Measurements from ENCODE around the gene GOSR2. TPM values are rescaled to one million over a fixed set of nuclear protein-coding genes. Genes with fewer than 3 reads are reported as not detected.
A peak's percentile ranks its signal among the peaks of the same experiment; 100 is the strongest.
"Not testable (repeated sequence)": the region's sequence is repeated elsewhere in the genome, so short reads cannot be mapped to it uniquely, and the experiment has no call there.

The GOSR2 gene
- polyA plus RNA-seq, 6 donors from 2014 or later, result 47.7 to 82.4 (median 58.1) TPM

DNA sequence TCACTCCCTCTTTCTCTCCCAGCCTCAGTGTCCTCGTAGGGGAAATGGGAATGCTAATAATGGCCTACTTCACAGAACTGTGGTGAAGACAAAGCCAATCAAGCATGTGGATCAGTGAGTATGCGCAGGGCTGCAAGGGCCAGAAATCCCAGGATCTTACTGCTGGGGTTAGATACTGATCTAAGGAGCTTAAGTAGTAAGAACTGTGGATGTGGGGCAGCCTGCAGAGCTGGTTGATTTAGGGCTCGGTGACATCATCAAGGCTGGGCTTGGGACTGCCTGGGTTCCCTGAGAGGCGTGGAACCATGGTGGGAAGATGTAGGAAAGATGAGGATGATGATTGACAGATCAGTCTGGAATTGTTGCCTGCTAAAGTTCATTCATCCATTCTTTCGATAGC is 25.6 kb downstream of the GOSR2 start:
- Mint-ChIP-seq H3K4me3 (no peak overlapping the region), H3K27ac (no peak overlapping the region), H3K9me3 (peaks cover 0 to 2% (median 0%) of the 10 kb centered on the region in 7 donors), H3K4me1 (peaks cover 11 to 23% (median 11%) of the 10 kb centered on the region in 3 donors), H3K36me3 (peaks cover 8 to 9% of the 10 kb centered on the region in 2 donors), H3K27me3 (no peaks in the 10 kb centered on the region)
- ATAC-seq (ENCODE audit: low read depth in 2 of 2) (no peak), DNase-seq (no peak)

DNA sequence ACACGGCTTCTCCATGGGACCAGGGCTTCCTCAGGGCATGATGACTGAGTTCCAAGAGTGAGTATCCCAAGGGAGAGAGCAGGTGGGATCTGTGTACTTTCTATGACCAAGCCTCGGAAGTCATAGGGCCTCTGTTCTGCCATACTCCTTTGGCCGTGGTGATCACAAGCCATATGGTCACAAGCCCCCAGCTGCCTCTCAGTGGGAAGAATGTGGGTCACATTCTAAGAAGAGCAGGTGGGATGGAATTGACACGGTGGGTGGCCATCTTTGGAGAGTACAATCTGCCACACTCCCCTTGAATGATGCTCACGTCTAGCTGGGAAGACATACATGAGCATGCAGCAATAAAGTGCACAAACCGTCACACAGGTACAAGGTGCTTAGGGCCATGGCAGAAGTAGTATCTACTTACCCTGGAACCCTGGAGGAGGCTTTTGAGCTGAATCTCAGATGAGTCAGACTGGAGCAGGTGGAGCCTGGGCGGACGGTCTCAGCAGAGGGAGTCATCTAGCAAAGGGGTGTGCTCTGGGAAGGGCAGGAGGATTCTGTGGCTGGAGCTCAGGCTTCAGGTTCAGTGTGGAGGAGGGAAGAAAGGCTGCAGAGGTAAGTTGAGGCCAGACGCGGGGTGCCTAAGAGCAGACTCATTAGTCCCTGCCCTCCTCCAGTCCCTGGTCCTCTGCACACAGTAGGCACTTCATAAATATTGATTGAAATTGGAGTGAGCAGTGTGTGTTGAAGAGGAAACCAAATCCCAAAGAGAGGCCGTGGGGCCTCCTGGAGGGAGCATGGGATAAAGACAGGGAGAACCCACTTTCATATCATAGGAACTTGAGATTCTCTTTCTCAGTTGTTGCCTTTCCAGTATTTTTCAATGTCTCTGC is 26.6 kb downstream of the GOSR2 start:
- H3K4me3 Mint-ChIP-seq, result peak overlapping the region in 1 of 8 donors; percentile 47
- H3K27ac Mint-ChIP-seq, result peak overlapping the region in 1 of 6 donors; percentile 9
- ATAC-seq (ENCODE audit: low read depth in 2 of 2), result no peak
- no peak for DNase-seq
- H3K4me1 Mint-ChIP-seq, result peaks cover 5 to 16% (median 5%) of the 10 kb centered on the region in 3 donors
- peaks cover 0 to 2% (median 0%) of the 10 kb centered on the region in 7 donors for H3K9me3 Mint-ChIP-seq
- no peaks in the 10 kb centered on the region for H3K27me3 Mint-ChIP-seq
- peaks cover 8 to 9% of the 10 kb centered on the region in 2 donors for H3K36me3 Mint-ChIP-seq

DNA sequence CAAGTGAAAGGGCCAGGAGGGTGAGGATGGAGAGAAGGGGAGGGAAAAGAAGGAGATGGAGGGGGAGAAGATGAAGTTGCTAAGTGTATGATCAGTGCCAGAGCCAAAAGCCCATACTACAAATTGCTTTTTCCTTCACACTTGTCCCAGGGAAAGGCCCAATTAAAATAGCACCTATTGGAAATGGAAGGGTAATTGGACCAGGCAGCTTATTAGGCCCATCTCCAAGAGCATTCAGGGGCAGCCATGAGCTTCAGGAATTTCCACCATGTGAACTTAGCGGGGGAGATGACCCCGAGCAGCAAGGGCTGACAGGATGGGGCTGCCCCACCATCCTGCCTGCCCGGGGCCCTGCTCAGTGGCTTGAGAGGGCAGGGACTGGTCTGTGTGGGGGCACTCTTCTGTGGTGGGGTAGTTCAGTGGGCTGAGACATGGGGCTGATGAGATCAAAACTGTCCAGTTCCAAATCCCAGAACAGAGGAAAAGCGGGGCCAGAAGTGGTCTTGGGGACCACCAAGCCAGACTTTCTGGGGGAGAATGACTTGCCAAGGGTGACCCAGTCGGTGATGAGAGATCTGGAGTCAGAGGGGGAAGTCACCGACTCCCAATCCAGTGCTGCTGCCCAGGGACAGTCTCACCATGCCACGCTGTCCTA is 27.5 kb downstream of the GOSR2 start:
- Mint-ChIP-seq H3K27ac (peak overlapping the region in 1 of 6 donors; percentile 77), H3K27me3 (no peaks in the 10 kb centered on the region), H3K4me3 (no peak overlapping the region), H3K9me3 (peaks cover 0 to 2% (median 0%) of the 10 kb centered on the region in 7 donors), H3K4me1 (peaks cover 3 to 10% (median 5%) of the 10 kb centered on the region in 3 donors), H3K36me3 (peaks cover 9% of the 10 kb centered on the region in 2 donors)
- DNase-seq (no peak), ATAC-seq (ENCODE audit: low read depth in 2 of 2) (no peak)

GRCh38 chr17:46950997-46951621 is 28.1 kb downstream of the GOSR2 start:
- ATAC-seq (ENCODE audit: low read depth in 2 of 2), result no peak
- no peak for DNase-seq
- H3K9me3 Mint-ChIP-seq, result peaks cover 0 to 2% (median 0%) of the 10 kb centered on the region in 7 donors
- H3K27ac Mint-ChIP-seq, result peak overlapping the region in 1 of 6 donors; percentile 89
- H3K4me3 Mint-ChIP-seq, result no peak overlapping the region
- H3K36me3 Mint-ChIP-seq, result peaks cover 9 to 15% of the 10 kb centered on the region in 2 donors
- peaks cover 3 to 14% (median 5%) of the 10 kb centered on the region in 3 donors for H3K4me1 Mint-ChIP-seq
- no peaks in the 10 kb centered on the region for H3K27me3 Mint-ChIP-seq

- Mint-ChIP-seq H3K4me1 (peaks cover 3 to 12% (median 5%) of the 10 kb centered on the region in 3 donors), H3K9me3 (peaks cover 0 to 2% (median 0%) of the 10 kb centered on the region in 7 donors), H3K27ac (no peak overlapping the region), H3K36me3 (peaks cover 9 to 15% of the 10 kb centered on the region in 2 donors), H3K27me3 (no peaks in the 10 kb centered on the region), H3K4me3 (no peak overlapping the region)
- ATAC-seq (ENCODE audit: low read depth in 2 of 2) (no peak), DNase-seq (no peak)
Measured at GRCh38 chr17:46951706-46952105, 28.7 kb downstream of the GOSR2 start.

DNA sequence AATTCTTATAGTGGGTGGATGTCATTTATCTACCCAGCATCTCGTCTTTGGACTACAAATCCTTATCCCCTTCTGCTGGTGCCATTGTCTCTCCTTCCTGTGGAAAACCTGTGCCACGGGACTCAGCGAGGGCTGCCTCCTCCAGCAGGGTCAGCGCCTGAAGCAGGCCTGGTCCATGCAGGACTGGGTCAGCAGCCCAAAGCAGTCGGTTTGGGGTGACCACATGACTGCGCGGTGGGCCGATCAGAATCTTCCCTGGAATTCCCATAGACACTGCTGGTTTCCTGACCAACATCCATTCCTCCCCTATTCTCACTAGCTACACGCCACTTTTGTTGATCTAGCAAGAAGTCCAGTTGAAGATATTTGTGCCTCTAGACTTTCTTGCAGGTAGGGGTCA is 29.2 kb downstream of the GOSR2 start:
- peaks cover 0 to 2% (median 0%) of the 10 kb centered on the region in 7 donors for H3K9me3 Mint-ChIP-seq
- no peak overlapping the region for H3K4me3 Mint-ChIP-seq
- H3K27me3 Mint-ChIP-seq, result no peaks in the 10 kb centered on the region
- peaks cover 3 to 9% (median 5%) of the 10 kb centered on the region in 3 donors for H3K4me1 Mint-ChIP-seq
- peak overlapping the region in 1 of 6 donors; percentile 61 for H3K27ac Mint-ChIP-seq
- ATAC-seq (ENCODE audit: low read depth in 2 of 2) (no peak), DNase-seq (no peak)
- peaks cover 9 to 15% of the 10 kb centered on the region in 2 donors for H3K36me3 Mint-ChIP-seq

DNA sequence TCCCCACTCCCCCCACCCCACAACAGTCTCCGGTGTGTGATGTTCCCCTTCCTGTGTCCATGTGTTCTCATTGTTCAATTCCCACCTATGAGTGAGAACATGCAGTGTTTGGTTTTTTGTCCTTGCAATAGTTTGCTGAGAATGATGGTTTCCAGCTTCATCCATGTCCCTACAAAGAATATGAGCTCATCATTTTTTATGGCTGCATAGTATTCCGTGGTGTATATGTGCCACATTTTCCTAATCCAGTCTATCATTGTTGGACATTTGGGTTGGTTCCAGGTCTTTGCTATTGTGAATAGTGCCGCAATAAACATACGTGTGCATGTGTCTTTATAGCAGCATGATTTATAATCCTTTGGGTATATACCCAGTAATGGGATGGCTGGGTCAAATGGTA is 30.2 kb downstream of the GOSR2 start:
- not testable (repeated sequence) for H3K27ac Mint-ChIP-seq; DNase-seq; H3K9me3 Mint-ChIP-seq; H3K4me3 Mint-ChIP-seq; H3K4me1 Mint-ChIP-seq; ATAC-seq (ENCODE audit: low read depth in 2 of 2)
- peaks cover 9 to 20% of the 10 kb centered on the region in 2 donors for H3K36me3 Mint-ChIP-seq
- peaks cover 0 to 10% (median 0%) of the 10 kb centered on the region in 3 donors for H3K27me3 Mint-ChIP-seq

DNA sequence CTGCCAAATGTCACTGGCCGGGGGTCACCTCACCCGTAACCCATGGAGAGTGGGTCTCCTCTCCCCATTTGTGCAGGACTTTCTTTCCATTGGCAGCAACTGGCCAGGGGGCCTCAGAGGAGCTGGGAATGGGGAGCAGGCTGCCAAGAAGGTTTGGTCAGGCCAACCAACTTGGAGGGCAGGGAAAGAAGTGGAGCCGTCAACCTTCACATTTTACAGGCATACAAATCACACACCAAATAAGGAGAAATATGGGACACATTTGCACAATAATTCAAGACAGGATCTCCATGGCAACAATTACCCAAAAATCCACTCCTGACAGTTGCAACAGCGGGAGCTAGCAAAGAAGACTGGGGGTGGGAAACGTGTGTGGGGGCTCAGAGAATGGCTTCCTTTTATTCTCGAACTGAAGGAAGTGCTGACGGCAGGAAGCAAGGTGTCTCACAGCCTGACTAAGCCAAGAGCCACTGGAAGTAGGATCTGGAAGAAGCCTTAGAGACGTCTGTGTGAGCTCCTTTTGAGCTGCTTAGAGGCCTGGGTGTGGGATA is 35.2 kb downstream of the GOSR2 start:
- H3K27ac Mint-ChIP-seq, result peak overlapping the region in 1 of 6 donors; percentile 54
- H3K36me3 Mint-ChIP-seq, result peaks cover 13 to 19% of the 10 kb centered on the region in 2 donors
- ATAC-seq (ENCODE audit: low read depth in 2 of 2) (no peak), DNase-seq (no peak)
- H3K27me3 Mint-ChIP-seq, result peaks cover 0 to 20% (median 6%) of the 10 kb centered on the region in 3 donors
- peaks cover 0 to 8% (median 5%) of the 10 kb centered on the region in 3 donors for H3K4me1 Mint-ChIP-seq
- H3K4me3 Mint-ChIP-seq, result no peak overlapping the region
- H3K9me3 Mint-ChIP-seq, result peaks cover 0 to 8% (median 3%) of the 10 kb centered on the region in 7 donors

DNA sequence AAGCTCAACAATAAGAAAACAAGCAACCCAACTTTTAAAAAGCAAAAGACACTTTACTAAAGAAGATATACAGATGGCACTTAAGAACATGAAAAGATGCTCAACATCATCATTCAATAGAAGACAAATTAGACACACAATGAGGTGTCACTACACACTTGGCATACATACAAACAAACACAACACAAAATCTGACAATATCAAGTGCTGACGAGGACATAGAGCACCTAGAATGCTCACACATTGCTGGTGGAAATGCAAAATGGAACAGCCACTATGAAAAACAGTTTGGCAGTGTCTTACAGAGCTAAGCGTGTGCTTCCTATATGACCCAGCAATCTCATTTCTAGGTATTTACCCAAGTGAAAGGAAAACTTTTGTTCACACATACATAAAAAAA is 37.2 kb downstream of the GOSR2 start:
- Mint-ChIP-seq H3K27ac (no peak overlapping the region), H3K4me1 (peaks cover 0 to 8% (median 5%) of the 10 kb centered on the region in 3 donors), H3K27me3 (peaks cover 0 to 20% (median 6%) of the 10 kb centered on the region in 3 donors), H3K9me3 (peaks cover 0 to 8% (median 3%) of the 10 kb centered on the region in 7 donors), H3K36me3 (peaks cover 13 to 19% of the 10 kb centered on the region in 2 donors), H3K4me3 (no peak overlapping the region)
- DNase-seq (no peak), ATAC-seq (ENCODE audit: low read depth in 2 of 2) (no peak)

DNA sequence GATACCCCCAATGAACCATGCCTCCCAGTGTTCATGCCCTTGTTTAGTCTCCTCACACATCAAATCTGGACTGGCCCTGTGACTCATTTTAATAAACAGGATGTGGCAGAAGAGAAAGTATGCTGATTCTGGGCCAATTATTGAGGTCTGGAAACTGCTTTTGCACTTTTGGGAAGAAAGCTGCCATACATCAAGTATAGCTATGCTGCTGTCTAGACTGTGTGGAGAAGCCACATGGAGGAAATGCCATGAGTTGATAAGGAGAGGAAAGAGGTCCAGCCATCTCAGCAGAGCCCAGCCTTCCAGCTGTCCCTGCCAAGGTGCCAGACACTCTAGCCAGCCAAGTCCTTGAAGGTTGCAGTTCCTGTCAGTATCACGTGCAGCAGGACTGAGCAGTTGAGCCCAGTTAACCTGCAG is 39.4 kb downstream of the GOSR2 start:
- H3K36me3 Mint-ChIP-seq, result peaks cover 18 to 23% of the 10 kb centered on the region in 2 donors

GRCh38 chr17:46963571-46963970 is 40.6 kb downstream of the GOSR2 start:
- DNase-seq, result no peak

More for the DNA sequence above, 39.4 kb downstream of the GOSR2 start:
- DNase-seq (no peak), ATAC-seq (ENCODE audit: low read depth in 2 of 2) (no peak)
- Mint-ChIP-seq H3K9me3 (peaks cover 0 to 8% (median 3%) of the 10 kb centered on the region in 7 donors), H3K4me1 (peaks cover 0 to 6% (median 5%) of the 10 kb centered on the region in 3 donors), H3K27ac (peak overlapping the region in 1 of 6 donors; percentile 3), H3K4me3 (no peak overlapping the region), H3K27me3 (peaks cover 5 to 33% (median 24%) of the 10 kb centered on the region in 3 donors)

DNA sequence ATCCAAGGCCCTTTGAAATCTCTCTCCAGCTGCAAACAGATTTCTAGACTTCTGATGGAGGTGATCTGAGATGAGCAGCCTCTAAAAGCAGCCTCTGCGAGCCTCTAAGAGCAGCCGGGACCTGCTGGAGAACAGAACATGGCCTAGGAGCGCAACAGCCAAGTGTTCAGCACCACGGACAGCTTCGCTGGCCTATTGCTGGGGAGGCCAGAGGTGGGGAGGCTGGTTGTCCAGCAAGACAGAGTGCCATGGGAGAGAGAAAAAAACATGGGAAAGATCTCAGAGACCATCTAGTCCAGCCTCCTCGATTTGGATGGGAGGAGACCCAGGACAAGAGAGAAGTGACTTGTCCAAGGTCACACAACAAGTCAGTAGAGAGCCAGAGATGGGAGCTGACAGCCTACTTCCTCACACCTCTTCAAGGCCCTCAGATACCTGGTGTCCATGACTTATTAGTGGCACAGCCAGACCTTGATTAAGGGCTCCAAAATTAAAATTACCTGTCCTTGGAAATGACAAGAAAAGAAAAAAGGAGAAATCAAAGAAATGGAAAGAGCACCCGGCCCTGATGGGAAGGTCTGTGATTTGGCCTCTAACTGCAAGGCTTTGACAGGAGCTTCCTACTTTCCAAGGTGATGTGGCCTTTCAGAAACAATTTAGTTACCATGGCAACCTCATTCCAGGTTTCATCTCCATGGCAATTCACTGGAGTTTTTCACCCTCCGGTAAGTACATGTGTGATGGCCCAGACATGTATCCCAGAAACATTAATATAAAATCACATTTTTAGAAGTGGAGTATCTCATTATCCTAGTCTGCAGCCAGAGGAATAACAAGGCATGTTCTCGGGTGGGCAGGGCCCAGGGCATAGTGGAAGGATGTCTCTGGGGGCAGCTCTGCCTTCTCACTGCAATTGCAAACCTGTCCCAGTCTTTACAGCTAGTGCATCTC is 41.6 kb downstream of the GOSR2 start:
- Mint-ChIP-seq H3K9me3 (peaks cover 0 to 8% (median 3%) of the 10 kb centered on the region in 7 donors), H3K27ac (no peak overlapping the region), H3K27me3 (peaks cover 5 to 37% (median 25%) of the 10 kb centered on the region in 3 donors), H3K36me3 (peaks cover 26 to 37% of the 10 kb centered on the region in 2 donors), H3K4me1 (peaks cover 0 to 8% (median 5%) of the 10 kb centered on the region in 3 donors), H3K4me3 (no peak overlapping the region)
- ATAC-seq (ENCODE audit: low read depth in 2 of 2) (no peak), DNase-seq (no peak)

More at GRCh38 chr17:46963571-46963970, 40.6 kb downstream of the GOSR2 start:
- ATAC-seq (ENCODE audit: low read depth in 2 of 2), result no peak
- Mint-ChIP-seq H3K4me3 (no peak overlapping the region), H3K36me3 (peaks cover 26 to 35% of the 10 kb centered on the region in 2 donors), H3K27me3 (peaks cover 5 to 36% (median 25%) of the 10 kb centered on the region in 3 donors), H3K9me3 (peaks cover 0 to 8% (median 3%) of the 10 kb centered on the region in 7 donors), H3K4me1 (peaks cover 0 to 8% (median 5%) of the 10 kb centered on the region in 3 donors), H3K27ac (no peak overlapping the region)

Measured in naive B cell (primary cell).